NOMO-1 treated with DMSO at 0.1 percent for 48 hours (cell line): ENCODE data around the gene SLC17A5.
"Not testable (repeated sequence)": the region's sequence is repeated elsewhere in the genome, so short reads cannot be mapped to it uniquely, and the experiment has no call there.

ENCODE experiments used
- DNase-seq: peaks from one replicate; lab custom pipeline; 2025; ENCODE audit not compliant: unreplicated experiment; lab: John Stamatoyannopoulos, UW

SLC17A5 gene

GRCh38 chr6:73623480-73623879 is 30.3 kb downstream of the SLC17A5 start:
- DNase-seq: not testable (repeated sequence)

GRCh38 chr6:73618082-73618481 is 35.7 kb downstream of the SLC17A5 start:
- not testable (repeated sequence) for DNase-seq

- no peak for DNase-seq
Observed at GRCh38 chr6:73614802-73615201, 39.0 kb downstream of the SLC17A5 start.

DNA sequence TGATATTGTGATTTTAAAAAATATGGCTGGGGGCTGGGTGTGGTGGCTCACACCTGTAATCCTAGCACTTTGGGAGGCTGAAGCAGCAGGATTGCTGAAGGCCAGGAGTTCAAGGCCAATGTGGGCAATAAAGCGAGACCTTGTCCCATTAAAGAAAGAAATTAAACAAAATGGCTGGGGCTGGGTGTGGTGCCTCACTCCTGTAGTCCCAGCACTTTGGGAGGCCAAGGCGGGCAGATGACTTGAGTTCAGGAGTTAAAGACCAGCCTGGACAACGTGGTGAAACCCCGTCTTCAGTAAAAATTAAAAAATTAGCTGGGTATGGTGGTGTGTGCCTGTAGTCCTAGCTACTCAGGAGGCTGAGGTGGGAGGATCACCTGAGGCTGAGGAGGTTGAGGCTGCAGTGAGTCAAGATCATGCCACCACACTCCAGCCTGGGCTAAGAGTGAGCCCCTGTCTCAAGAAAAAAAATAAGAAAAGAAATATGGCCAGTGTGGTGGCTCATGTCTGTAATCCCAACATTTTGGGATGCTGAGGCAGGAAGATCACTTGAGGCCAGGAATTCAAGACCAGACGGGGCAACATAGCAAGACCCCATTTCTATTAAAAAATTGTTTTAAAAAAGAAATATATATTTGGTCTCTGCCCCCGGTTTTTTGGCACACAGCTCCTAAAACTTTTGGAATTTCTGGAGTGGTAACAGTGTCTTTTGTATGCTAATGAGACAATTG is 39.8 kb downstream of the SLC17A5 start:
- no peak for DNase-seq

DNA sequence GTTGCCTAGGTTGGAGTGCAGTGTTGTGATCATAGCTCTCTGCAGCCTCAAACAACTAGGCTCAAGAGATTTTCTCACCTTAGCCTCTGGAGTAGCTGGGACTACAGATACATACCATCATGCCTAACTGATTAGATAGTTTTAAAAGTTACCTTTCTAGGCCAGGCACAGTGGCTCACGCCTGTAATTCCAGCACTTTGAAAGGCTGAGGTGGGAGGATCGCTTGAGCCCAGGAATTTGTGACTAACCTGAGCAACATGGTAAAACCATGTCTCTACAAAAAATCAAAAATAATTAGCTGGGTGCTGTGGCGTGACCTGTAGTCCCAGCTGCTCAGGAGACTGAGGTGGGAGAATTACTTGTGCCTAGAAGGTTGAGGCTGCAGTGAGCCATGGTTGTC is 41.2 kb downstream of the SLC17A5 start:
- DNase-seq: no peak

GRCh38 chr6:73610444-73611275 is 43.1 kb downstream of the SLC17A5 start:
- DNase-seq: peak; percentile 33

- no peak for DNase-seq
Observed at GRCh38 chr6:73608761-73609160, 45.0 kb downstream of the SLC17A5 start.

DNA sequence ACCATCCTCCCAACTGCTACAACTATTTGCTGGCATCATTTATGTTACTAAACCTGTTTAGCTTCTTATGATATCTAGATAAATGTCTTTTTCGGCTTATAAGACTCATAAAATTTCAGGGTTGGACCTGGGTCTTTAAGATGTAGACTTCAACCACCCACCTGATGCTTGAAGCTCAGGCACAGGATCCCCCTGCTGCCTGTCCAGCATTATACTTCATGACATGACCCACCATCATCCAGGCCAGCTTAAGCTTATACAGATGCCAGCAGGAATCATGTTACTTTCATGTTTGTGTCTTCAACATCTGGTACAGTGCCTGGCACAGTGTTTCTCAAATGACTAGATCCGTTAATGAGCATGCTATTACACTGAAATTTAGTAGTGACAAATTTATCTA is 47.4 kb downstream of the SLC17A5 start:
- no peak for DNase-seq

DNA sequence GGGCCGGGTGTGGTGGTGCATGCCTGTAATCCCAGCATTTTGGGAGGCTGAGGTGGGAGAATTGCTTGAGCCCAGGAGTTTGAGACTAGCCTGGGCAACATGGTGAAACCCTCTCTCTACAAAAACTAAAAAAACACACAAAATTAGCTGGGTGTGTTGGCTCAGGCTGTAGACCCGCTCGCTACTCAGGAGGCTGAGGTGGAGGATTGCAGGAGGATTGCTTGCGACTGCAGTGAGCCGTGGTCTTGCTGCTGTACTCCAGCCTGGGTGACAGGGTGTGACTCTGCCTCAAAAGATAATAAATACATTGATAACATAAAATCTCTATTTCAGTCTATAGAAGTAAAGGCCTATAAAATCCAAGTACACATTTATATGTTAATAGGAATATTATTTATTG is 49.3 kb downstream of the SLC17A5 start:
- no peak for DNase-seq

DNA sequence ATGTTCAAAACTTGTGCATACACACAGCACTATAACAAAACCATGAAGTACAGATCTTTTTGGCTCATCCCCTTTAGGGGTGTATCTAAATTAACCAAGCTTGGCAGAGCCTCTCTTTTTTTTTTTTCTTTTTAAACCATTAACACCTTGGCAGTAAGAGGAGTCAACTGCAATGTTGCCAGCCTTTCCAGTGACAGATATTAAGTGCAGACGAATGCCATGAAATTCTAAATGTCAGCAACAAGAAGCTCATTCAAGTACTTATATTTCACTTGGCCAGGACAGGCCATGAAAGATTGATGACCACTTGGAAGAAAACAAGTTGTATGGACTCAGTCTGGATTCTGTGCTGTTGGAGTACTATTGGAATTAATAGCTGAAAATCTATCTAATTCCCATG is 49.8 kb downstream of the SLC17A5 start:
- no peak for DNase-seq

- DNase-seq: no peak
Observed at GRCh38 chr6:73586416-73586974, 67.3 kb downstream of the SLC17A5 start.

GRCh38 chr6:73585566-73586415 is 68.0 kb downstream of the SLC17A5 start:
- peak; percentile 82 for DNase-seq

DNA sequence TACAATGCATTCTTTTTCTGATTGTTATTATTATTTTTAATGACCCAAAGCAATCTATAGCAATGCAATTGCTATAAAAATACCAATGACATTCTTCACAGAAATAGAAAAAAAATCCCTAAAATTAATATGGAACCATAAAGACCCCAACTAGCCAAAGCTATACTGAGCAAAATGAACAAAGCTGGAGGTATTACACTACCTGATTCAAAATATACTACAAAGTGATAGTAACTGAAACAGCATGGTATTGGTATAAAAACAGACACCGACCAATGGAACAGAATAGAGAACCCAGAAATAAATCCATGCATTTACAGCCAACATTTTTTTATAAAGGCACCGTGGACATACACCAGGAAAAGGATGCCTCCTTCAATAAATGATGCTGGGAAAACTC is 72.5 kb downstream of the SLC17A5 start:
- DNase-seq: no peak

DNA sequence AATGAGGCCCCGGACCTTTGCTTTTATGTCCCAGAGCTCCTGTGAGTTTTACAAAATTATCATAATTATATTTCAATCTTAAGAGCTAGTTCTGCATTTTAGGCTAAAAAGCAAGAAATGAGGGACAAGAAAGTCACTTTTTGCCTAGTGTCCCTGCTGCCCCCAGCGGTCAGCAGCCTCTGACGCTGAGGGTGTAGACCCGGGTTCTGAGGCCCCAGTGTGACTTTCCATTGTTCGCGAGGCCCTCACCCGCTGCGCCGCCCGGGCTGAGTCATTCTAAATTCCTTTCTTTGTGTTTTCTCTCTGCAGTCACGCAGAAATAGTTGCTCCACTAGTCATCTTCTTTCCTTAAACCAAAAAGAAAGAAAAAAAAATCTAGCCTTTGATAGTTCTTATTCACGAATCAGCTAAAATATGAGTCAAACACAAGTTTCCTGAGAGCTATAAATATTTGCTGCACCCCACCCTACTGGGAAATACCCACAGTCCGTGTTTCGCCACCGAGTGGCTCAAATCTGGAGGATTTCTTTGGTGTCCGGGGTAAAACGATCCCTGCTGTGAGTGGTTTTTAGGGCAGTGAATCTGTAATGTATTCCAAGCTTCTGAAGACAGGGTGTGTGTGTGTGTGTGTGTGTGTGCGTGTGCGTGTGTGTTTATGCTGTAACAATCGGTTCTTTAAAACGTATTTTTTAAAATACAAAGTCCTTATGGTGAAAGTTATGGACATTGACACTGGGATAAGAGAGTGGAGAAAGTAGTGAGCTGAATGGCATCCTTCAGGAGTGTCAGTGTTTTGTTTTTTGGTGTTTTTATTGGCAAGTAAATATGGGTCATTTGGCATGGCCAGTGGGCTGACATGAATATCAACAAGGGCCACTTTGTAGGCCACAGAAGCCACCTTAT is 73.3 kb downstream of the SLC17A5 start:
- DNase-seq: peak; percentile 88

DNA sequence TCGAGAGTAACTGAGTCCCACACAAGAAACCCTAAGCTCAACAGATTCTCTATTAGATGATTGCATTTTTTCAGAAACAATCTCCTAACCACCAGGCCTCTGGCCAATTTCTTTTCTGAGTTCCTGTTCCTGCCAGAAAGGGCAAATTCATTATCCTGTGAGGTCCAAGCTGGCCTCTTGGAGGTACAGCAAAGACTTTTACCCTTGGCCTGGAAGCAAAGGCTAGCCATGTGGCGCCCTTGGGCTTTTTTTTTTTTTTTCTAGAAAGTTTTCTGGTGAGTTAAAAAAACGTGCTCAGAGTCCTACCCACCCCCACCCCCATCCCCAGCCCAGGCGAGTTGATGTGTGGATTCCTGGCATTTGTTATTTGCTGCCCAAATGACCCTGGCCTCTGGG is 73.9 kb downstream of the SLC17A5 start:
- DNase-seq: peak; percentile 30

DNA sequence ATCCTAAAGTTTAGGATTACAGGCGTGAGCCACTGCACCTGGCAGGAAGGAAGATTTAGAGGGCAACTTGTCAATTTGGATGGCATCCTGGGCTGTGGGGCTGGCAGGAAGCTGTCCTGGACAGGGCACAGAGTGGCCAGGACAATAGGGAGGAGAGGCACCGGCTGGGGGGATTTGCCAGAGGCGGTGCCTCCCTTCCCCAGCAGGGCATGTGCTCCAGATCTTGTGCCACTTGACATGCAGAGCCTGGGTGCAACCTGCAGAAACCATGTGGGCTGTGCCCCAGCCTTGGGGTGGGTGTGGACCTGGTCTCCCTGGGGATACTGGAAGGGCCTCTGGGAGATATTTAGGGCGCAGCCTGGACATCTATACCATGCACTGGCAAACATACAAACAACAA is 74.4 kb downstream of the SLC17A5 start:
- no peak for DNase-seq

GRCh38 chr6:73577676-73578075 is 76.1 kb downstream of the SLC17A5 start:
- DNase-seq: no peak

DNA sequence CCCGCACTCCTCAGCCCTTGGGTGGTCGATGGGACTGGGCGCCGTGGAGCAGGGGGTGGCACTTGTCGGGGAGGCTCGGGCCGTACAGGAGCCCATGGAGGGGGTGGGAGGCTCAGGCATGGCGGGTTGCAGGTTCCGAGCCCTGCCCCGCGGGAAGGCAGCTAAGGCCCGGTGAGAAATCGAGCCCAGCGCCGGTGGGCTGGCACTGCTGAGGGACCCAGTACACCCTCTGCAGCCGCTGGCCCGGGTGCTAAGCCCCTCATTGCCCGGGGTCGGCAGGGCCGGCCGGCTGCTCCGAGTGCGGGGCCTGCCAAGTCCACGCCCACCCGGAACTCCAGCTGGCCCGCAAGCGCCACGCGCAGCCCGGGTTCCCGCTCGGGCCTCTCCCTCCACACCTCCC is 81.3 kb downstream of the SLC17A5 start:
- not testable (repeated sequence) for DNase-seq

DNA sequence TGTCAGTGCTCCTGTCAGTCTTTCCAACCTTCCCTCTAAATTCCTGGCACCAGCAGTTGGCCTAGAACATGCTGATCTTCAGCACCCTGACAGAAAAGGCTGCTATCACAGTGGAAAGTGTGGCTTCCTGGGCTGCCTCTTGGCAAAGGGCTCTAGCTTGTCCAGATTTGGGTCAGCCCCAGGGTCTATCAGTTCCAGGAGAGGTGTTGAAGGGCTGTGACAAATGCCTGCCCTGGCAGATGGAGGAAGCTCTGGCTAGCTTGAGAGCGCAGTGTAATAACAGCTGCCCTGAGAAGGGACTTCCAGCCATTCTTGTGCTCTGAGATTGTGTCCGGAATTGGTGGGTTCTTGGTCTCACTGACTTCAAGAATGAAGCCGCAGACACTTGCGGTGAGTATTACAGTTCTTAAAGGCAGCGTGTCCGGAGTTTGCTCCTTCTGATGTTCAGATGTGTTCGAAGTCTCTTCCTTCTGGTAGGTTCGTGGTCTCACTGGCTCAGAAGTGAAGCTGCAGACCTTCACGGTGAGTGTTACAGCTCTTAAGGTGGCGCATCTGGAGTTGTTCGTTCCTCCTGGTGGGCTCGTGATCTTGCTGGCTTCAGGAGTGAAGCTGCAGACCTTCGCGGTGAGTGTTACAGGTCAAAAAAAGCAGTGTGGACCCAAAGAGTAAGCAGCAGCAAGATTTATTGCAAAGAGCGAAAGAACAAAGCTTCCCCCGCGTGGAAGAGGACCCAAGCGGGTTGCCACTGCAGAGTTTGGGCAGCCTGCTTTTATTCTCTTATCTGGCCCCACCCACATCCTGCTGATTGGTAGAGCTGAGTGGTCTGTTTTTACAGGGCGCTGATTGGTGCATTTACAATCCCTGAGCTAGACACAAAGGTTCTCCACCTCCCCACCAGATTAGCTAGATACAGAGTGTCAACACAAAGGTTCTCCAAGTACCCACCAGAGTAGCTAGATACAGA is 82.3 kb downstream of the SLC17A5 start:
- not testable (repeated sequence) for DNase-seq
